HG02943 (cell line): Measurements from ENCODE around the gene SEC23IP.
"Not testable (repeated sequence)": the region's sequence is repeated elsewhere in the genome, so short reads cannot be mapped to it uniquely, and the experiment has no call there.

Source experiments
- ATAC-seq: cut with Tn5 transposase; IDR thresholded peaks from one replicate; pipeline ENCODE4 v1.9.1; 2021; ENCODE audit warnings: mild to moderate bottlenecking, low read depth, moderate library complexity; ENCODE audit not compliant: unreplicated experiment

Gene SEC23IP

DNA sequence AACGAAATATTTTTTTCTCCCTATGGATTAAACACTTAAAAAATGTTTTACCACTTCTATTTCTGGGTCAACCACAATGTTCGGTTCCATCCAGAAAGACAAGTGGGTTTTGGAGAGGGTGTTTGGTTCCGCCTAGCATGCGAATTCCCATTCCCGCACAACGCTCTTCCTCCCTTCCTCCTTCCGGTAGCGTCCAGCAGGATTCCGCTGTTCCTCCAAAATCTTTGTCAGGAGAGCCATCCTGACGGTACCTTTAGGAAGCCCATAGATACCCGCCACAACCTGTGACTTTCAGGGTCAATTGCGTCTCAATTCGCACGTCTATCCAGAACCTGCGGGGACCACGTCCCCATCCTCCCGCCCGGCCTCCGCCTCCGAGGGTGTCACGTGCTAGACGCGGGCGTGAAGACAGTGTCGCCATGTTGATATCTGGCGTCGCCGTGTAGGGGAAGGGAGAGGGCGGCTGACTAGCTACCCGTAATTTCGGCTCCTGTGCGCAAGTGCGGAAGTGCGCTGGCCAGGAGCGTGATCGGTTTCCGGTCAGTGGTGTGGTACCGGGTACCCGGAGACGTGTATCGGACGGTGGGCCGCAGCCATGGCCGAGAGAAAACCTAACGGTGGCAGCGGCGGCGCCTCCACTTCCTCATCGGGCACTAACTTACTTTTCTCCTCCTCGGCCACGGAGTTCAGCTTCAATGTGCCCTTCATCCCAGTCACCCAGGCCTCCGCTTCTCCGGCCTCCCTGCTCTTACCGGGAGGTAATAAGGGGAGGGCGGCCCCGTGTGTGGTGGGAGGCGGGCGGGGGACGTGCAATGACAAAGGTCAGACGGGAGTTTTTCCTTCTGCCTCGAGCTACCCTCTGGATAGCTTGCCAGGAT is at the start of gene SEC23IP:
Gene SEC23IP, plus strand, starts transcription at position 543 of the 878 bp plus-strand sequence. Its CDS starts 53 bp downstream, at position 596.
- peak; percentile 99 for ATAC-seq

- ATAC-seq: no peak
These were observed 46.9 kb upstream of the SEC23IP start for GRCh38 chr10:119845656-119846055.

DNA sequence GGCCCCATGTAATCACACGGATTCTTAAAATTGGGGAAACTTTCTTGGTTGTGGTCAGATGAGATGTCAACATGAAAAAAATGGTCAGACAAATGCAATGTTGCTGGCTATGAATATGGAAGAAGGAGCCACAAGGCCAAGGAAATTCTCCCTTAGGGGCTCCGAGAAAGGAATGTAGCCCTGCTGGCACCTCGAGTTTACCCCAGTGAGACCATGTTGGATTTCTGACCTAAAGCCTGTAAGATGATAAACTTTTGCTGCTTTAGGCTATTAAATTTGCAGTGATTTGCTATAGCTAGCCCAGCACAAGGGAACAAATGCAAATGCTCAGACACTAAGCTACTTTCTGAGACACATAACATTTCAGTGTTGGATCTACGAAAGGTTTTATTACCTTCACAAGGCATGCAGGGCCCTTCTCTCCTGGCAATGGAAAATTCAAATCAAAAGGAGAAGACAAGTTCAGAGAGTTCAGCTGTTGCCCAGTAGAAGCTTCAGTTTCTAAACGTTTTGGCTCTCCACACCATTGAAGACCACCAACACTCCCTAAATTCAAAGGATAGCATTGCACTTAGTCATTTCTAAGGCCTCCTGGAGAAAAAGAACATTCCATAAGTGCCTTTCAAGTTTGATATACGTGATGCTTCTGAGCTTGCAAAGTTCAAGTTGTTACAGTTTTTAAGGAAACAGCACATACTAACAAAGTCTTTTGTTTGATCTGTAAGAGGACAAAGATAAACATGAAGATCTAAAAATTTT is 43.3 kb upstream of the SEC23IP start:
- ATAC-seq: no peak

DNA sequence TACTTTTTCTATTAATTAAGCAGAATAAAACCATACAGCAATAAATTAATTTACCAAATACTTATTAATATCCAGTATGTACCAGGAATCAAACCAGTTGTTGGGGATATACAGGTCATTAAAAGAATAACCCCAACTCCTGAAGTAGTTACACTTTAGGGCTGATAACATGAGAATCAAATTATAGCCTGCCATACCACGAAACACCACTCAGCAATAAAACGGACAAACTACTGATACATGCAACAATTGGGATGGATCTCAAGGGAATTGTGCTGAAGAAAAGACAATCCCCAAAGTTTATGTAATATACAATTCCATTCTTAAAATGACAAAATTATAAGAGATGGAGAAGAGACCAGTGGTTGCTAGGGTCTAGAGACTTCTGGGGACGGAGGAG is 42.6 kb upstream of the SEC23IP start:
- ATAC-seq: no peak

DNA sequence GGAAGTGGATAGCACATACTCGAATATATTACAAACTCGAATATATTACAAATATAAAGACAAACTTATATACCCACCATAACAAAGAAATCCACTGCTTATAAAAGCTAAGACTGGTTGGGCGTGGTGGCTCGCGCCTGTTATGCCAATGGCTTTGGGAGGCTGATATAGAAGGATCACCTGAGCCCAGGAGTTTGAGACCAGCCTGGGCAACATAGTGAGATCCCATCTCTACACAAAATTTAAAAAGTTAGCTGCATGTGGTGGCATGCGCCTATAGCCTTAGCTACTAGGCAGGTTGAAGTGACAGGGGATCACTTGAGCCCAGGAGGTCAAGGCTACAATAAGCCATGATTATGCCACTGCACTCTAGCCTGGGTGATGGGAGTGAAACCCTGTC is 40.3 kb upstream of the SEC23IP start:
- no peak for ATAC-seq

DNA sequence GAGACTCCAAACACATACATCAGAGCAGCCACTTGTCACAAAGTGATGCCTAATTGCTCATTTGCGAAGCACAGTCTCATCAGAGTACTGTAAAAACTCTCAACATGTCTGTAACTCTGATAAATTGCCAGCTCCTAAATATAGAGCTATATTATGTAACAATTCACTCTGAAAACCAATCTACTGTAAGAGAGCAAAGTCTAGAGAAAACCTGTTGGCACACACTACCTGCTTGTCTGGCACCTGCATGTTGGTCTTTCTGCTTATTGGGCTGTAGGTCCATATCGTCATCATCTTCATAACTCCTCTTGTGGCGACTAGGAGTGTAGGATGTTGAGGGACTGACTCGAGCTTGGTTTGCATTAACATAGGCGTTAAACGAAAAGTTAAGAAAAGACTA is 39.7 kb upstream of the SEC23IP start:
- ATAC-seq: no peak

GRCh38 chr10:119853574-119853973 is 39.0 kb upstream of the SEC23IP start:
- ATAC-seq: no peak

DNA sequence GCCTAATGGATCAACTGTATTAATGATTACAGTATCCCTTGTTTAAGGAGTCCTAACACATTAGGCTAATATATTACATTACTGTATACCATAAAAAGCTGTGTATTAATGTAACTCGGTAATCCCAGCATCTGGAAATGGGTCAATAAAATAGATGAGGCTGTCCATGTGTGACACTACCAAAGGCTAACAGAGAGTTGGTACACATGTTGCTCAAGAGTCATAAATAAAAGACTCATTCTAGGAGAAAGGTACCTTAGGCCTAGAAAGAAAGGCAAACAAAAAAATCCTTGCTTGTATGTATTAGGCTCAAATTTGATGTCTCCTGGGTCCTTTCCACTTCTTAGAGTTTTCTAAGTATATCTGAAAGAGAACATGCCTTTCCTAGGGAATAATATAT is 34.5 kb upstream of the SEC23IP start:
- ATAC-seq: no peak

DNA sequence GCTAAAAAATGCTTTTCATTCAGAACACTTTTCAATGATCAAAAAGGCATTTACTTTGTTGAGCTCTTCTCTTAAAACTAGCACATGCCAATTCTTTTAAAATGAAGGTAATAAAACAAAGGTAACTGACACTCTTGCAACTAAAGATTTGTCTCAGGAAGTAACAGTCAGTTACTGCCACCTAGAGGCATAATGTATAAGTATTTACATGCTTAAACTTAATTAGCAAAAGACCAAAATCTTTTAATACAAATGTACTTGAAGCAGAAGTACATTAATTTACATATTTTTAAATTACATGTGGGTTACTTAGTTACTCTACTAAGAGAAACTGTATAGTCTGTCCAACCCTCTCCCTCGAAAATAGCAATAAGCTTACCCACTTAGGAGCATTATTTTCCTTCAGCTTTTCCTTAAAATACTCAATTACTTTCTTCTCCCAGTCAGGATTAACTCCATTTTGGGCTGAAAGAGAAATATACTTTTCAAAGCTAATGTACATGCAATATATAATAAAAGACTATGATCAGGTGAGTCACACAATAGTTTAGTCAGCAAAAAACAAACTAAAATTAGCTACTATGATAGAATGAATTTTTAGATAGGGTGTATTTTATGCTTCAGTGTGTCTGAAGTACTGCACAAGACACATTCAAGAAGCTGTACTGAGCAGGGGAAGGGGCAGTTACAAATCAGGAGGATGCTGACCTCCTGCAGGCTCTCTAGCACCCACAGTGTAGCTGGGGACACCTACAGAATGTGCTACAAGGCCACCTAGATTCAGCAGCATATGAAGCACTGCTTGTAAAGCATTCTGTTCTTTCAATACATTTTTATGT is 32.9 kb upstream of the SEC23IP start:
- ATAC-seq: no peak

GRCh38 chr10:119860866-119861607 is 31.5 kb upstream of the SEC23IP start:
- ATAC-seq: no peak

DNA sequence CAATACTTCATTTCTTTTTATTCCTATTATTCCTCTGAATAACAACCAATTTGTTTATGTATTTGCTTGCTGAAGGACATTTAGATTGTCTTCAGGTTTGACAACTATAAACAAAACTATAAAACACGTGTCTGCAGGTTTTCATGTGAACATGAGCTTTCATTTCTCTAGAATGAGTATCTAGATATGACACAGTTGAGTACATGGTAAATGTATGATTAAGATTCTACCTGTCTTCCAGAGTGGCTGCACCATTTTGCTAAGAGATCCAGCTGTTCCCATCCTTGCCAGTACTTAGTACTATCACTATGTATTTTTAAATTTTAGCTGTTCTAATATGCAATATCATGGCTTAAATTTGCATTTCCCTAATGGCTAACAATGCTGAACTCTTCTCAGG is 30.0 kb upstream of the SEC23IP start:
- no peak for ATAC-seq

DNA sequence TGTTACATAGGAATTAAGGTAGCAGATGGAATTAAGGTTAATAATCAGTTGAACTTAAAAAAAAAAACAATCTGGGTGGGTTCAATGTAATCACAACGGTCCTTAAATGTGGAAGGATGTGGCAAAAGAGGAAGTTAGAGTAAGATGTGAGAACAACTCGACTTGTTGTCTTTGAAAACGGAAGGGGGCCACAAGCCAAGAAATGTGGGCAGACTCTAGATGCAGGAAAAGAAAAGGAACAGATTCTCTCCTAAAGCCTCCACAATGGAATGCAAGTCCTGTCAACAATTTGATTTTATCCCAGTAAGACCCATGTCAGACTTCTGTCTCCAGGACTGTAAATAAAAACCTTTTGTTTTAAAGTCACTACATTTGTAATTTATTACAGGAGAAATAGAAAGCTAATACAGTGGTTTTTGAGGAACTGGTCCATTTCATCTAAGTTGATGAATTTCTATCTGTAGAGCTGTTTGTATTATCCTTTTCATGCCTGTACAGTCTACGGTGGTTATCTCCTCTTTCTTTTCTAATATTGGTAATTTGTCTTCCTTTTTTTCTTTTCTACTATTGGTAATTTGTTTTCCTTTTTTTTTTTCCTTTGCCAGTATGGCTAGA is 28.5 kb upstream of the SEC23IP start:
- no peak for ATAC-seq

- ATAC-seq: no peak
These were observed 26.8 kb upstream of the SEC23IP start for GRCh38 chr10:119865699-119866240.

GRCh38 chr10:119867317-119867716 is 25.2 kb upstream of the SEC23IP start:
- no peak for ATAC-seq

DNA sequence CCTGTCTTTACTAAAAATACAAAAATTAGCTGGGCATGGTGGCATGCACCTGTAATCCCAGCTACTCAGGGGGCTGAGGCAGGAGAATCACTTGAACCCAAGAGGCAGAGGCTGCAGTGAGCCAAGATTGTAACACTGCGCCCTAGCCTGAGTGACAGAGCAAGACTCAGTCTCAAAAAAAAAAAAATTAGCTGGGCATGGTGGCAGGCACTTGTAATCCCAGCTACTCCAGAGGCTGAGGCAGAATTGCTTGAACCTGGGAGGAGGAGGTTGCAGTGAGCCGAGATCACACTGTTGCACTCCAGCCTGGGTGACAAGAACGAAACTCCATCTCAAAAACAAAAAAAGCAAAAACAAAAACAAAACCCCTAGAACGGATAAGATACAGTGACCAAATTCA is 23.1 kb upstream of the SEC23IP start:
- ATAC-seq: not testable (repeated sequence)

DNA sequence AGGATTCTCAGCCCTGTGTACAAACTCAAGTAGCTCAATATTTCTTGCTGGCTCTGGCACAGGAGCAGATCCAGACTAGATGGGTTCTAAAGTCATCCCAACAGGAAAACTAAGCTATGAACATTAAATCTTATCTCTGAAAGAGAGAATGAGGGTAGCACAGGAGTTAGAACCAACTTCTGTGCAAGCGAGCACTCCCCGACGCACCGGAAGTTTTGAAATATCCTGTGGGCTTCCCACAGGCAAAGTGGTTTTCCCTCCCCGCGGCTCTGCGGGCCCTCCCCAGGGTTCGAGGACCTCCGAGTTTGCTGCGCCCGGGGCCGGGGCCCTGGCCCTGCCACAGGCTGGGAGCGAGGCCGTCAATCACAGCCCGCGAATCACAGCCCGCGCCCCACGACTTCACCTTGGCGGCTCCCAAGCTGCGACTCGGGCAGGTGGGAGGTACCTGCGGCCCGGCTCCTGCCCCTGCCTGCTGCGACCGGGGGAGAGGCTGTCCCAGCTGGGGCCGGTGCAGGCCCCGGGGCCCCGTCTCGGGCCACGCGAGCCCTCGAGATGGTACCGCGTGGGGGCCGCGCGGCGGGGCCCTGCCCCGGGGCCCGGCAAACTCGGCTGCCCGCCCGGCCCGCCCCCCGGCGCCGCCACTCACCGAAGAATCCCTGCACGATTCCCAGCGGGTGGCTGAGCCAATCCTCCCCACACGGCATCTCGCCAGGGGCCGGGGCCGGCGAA is 20.5 kb upstream of the SEC23IP start:
- ATAC-seq: peak; percentile 30

- ATAC-seq: peak; percentile 9
These were observed 20.0 kb upstream of the SEC23IP start, which contains the start of gene MCMBP for GRCh38 chr10:119872610-119872859. TSS of gene MCMBP (minus strand) at chr10:119872843. CDS start at chr10:119872584, 259 bp downstream.

GRCh38 chr10:119872860-119873681 is 19.5 kb upstream of the SEC23IP start:
- peak; percentile 88 for ATAC-seq
